GM21825 (cell line): ENCODE results near the gene CLSTN2.

Experiments
- ATAC-seq: cut with Tn5 transposase; IDR thresholded peaks from one replicate; pipeline ENCODE4 v1.9.1; 2021; ENCODE audit warnings: mild to moderate bottlenecking, moderate library complexity; ENCODE audit not compliant: unreplicated experiment

CLSTN2 gene

DNA sequence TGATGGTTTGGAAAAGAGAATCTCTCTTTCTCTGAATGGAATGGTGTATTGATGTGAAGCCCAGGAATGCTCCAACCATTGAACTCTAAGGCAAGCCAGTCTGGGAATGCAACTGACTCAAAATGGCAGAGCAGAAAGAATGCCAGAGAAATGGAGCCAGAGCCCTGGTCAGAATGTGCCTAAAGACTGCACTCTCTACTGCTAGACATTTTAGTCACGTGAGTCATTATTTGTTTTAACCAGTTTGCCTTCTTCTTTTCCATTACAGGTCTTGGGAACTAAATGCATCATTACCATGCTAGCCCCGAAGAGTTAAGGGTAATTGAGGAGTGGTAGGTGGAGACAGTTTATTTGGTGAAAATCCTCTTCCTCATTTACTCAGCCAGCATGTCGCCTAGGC, 675.6 kb downstream of the CLSTN2 start:
- no peak for ATAC-seq

DNA sequence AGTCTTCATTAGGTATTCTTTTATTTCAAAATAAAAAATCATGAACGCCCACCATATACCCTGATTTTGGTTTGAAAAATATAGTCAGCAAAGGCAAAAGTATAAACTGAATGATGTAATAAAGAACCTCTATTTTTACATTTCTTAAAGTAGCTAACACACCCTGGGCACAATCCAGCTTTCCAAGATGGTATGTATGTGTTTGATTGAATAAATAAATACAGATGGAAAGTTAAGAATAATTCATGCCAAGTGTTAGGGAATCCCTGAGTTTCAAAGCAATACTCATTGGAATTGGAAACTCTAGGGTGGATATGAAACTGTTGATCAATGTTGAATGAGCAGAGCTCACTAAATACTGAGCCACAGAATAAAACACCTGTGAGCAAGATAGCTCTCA, 679.0 kb downstream of the CLSTN2 start:
- ATAC-seq, result no peak

DNA sequence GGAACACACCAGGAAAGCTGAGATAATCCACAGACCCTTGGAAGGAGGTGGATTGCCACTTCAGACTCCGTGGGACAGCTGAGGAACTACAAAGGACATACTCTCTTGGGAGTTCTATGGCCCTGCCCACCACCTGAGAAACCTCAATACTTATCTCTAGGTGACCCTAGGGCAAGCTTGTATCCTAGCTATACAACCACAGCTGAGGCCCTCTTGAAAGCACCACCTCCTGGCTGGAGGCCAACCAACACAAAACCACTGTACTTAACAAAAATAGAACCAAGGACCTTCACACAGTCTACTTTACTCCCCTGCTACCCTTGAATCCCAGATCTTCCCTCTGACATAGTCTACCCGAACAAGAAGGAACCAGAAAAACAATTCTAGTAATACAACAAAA, 682.1 kb downstream of the CLSTN2 start:
- ATAC-seq, result no peak

DNA sequence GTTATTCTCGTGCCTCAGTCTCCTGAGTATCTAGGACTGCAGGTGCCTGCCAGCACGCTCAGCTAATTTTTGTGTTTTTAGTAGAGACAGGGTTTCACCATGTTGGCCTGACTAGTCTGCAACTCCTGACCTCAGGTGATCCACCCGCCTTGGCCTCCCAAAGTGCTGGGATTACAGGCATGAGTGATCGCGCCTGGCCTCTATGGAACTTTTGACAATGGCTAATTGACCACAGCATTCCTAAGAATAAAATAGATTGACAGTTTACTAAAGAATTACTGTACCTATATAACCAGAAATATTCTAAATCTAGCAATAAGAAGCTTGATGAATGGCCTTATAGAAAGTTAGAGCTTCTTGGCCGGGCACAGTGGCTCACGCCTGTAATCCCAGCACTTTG, 691.9 kb downstream of the CLSTN2 start:
- no peak for ATAC-seq
